ENCODE results near the gene F5. TPM values are rescaled to one million over a fixed set of nuclear protein-coding genes. Genes with fewer than 3 reads are reported as not detected.

F5 gene
- total and polyA plus RNA-seq, 2 experiments from 2014 or later: 0.16 TPM; not detected in 1

DNA sequence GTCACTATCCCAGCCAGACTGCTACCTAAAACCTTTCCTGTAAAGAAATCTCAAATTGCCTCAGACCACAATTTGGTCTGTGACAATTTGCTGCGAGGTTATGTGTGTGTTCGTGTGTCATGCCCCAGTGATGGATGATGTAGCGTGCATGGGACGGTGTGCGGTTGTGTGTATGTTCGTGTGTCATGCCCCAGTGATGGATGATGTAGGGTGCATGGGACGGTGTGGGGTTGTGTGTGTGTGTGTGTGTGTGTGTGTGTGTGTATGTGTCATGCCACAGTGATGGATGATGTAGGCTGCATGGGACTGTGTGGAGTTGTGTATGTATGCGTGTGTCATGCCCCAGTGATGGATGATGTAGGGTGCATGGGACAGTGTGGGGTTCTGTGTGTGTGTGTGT lies 34.3 kb upstream of the F5 start:
- no peaks in the 10 kb centered on the region for H3K4me1 Mint-ChIP-seq
- H3K79me2 ChIP-seq (replicated peaks; ENCODE audit: insufficient read depth): no peaks in the 10 kb centered on the region

More for the DNA sequence above, 34.3 kb upstream of the F5 start:
- H2AFZ ChIP-seq: no peak overlapping the region
- no peaks in the 10 kb centered on the region for H3K9me2 ChIP-seq (ENCODE audit: insufficient read depth)
- H3K4me1 ChIP-seq (ENCODE audit: insufficient read depth): no peaks in the 10 kb centered on the region
- H3K27ac ChIP-seq (ENCODE audit: low read depth): no peak overlapping the region
- no peaks in the 10 kb centered on the region for H3K27me3 Mint-ChIP-seq (ENCODE audit: insufficient read depth, low read depth, poor library complexity)
- no peaks in the 10 kb centered on the region for H3K36me3 Mint-ChIP-seq (ENCODE audit: low read depth)
- no peak for ATAC-seq
- no peaks in the 10 kb centered on the region for H3F3A ChIP-seq (replicated peaks; ENCODE audit: low read depth)
- no peaks in the 10 kb centered on the region for H4K20me1 ChIP-seq (replicated peaks; ENCODE audit: insufficient read depth)
- no peak overlapping the region for H3K4me2 ChIP-seq
- TF ChIP-seq, protein P1, sequence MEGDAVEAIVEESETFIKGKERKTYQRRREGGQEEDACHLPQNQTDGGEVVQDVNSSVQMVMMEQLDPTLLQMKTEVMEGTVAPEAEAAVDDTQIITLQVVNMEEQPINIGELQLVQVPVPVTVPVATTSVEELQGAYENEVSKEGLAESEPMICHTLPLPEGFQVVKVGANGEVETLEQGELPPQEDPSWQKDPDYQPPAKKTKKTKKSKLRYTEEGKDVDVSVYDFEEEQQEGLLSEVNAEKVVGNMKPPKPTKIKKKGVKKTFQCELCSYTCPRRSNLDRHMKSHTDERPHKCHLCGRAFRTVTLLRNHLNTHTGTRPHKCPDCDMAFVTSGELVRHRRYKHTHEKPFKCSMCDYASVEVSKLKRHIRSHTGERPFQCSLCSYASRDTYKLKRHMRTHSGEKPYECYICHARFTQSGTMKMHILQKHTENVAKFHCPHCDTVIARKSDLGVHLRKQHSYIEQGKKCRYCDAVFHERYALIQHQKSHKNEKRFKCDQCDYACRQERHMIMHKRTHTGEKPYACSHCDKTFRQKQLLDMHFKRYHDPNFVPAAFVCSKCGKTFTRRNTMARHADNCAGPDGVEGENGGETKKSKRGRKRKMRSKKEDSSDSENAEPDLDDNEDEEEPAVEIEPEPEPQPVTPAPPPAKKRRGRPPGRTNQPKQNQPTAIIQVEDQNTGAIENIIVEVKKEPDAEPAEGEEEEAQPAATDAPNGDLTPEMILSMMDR (conservative IDR thresholded peaks at IDR 0.05; ENCODE audit: low read depth in 2 of 2): no peak
- TF ChIP-seq, protein P2, sequence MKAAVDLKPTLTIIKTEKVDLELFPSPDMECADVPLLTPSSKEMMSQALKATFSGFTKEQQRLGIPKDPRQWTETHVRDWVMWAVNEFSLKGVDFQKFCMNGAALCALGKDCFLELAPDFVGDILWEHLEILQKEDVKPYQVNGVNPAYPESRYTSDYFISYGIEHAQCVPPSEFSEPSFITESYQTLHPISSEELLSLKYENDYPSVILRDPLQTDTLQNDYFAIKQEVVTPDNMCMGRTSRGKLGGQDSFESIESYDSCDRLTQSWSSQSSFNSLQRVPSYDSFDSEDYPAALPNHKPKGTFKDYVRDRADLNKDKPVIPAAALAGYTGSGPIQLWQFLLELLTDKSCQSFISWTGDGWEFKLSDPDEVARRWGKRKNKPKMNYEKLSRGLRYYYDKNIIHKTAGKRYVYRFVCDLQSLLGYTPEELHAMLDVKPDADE (IDR thresholded peaks at IDR 0.05): no peak
- TF ChIP-seq EZH2 (IDR thresholded peaks at IDR 0.05; ENCODE audit: low read depth, unreplicated experiment): no peak
- TF ChIP-seq, protein P3, sequence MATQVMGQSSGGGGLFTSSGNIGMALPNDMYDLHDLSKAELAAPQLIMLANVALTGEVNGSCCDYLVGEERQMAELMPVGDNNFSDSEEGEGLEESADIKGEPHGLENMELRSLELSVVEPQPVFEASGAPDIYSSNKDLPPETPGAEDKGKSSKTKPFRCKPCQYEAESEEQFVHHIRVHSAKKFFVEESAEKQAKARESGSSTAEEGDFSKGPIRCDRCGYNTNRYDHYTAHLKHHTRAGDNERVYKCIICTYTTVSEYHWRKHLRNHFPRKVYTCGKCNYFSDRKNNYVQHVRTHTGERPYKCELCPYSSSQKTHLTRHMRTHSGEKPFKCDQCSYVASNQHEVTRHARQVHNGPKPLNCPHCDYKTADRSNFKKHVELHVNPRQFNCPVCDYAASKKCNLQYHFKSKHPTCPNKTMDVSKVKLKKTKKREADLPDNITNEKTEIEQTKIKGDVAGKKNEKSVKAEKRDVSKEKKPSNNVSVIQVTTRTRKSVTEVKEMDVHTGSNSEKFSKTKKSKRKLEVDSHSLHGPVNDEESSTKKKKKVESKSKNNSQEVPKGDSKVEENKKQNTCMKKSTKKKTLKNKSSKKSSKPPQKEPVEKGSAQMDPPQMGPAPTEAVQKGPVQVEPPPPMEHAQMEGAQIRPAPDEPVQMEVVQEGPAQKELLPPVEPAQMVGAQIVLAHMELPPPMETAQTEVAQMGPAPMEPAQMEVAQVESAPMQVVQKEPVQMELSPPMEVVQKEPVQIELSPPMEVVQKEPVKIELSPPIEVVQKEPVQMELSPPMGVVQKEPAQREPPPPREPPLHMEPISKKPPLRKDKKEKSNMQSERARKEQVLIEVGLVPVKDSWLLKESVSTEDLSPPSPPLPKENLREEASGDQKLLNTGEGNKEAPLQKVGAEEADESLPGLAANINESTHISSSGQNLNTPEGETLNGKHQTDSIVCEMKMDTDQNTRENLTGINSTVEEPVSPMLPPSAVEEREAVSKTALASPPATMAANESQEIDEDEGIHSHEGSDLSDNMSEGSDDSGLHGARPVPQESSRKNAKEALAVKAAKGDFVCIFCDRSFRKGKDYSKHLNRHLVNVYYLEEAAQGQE (IDR thresholded peaks at IDR 0.05; ENCODE audit: unreplicated experiment): no peak
- TF ChIP-seq, protein P4, sequence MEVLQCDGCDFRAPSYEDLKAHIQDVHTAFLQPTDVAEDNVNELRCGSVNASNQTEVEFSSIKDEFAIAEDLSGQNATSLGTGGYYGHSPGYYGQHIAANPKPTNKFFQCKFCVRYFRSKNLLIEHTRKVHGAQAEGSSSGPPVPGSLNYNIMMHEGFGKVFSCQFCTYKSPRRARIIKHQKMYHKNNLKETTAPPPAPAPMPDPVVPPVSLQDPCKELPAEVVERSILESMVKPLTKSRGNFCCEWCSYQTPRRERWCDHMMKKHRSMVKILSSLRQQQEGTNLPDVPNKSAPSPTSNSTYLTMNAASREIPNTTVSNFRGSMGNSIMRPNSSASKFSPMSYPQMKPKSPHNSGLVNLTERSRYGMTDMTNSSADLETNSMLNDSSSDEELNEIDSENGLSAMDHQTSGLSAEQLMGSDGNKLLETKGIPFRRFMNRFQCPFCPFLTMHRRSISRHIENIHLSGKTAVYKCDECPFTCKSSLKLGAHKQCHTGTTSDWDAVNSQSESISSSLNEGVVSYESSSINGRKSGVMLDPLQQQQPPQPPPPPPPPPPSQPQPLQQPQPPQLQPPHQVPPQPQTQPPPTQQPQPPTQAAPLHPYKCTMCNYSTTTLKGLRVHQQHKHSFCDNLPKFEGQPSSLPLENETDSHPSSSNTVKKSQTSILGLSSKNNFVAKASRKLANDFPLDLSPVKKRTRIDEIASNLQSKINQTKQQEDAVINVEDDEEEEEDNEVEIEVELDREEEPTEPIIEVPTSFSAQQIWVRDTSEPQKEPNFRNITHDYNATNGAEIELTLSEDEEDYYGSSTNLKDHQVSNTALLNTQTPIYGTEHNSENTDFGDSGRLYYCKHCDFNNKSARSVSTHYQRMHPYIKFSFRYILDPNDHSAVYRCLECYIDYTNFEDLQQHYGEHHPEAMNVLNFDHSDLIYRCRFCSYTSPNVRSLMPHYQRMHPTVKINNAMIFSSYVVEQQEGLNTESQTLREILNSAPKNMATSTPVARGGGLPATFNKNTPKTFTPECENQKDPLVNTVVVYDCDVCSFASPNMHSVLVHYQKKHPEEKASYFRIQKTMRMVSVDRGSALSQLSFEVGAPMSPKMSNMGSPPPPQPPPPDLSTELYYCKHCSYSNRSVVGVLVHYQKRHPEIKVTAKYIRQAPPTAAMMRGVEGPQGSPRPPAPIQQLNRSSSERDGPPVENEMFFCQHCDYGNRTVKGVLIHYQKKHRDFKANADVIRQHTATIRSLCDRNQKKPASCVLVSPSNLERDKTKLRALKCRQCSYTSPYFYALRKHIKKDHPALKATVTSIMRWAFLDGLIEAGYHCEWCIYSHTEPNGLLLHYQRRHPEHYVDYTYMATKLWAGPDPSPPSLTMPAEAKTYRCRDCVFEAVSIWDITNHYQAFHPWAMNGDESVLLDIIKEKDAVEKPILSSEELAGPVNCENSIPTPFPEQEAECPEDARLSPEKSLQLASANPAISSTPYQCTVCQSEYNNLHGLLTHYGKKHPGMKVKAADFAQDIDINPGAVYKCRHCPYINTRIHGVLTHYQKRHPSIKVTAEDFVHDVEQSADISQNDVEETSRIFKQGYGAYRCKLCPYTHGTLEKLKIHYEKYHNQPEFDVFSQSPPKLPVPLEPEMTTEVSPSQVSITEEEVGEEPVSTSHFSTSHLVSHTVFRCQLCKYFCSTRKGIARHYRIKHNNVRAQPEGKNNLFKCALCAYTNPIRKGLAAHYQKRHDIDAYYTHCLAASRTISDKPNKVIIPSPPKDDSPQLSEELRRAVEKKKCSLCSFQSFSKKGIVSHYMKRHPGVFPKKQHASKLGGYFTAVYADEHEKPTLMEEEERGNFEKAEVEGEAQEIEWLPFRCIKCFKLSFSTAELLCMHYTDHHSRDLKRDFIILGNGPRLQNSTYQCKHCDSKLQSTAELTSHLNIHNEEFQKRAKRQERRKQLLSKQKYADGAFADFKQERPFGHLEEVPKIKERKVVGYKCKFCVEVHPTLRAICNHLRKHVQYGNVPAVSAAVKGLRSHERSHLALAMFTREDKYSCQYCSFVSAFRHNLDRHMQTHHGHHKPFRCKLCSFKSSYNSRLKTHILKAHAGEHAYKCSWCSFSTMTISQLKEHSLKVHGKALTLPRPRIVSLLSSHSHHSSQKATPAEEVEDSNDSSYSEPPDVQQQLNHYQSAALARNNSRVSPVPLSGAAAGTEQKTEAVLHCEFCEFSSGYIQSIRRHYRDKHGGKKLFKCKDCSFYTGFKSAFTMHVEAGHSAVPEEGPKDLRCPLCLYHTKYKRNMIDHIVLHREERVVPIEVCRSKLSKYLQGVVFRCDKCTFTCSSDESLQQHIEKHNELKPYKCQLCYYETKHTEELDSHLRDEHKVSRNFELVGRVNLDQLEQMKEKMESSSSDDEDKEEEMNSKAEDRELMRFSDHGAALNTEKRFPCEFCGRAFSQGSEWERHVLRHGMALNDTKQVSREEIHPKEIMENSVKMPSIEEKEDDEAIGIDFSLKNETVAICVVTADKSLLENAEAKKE (CRISPR knock-in tag; IDR thresholded peaks at IDR 0.05): no peak
- TF ChIP-seq JUNB (IDR thresholded peaks at IDR 0.05; ENCODE audit: unreplicated experiment): no peak
- TF ChIP-seq CREB1 (CRISPR knock-in tag; IDR thresholded peaks at IDR 0.05; ENCODE audit: low read depth): no peak
- no peak for TF ChIP-seq EZH2phosphoT487 (IDR thresholded peaks at IDR 0.05; ENCODE audit: unreplicated experiment)
- no peak for TF ChIP-seq ZNF331 (CRISPR knock-in tag; IDR thresholded peaks at IDR 0.05; ENCODE audit: low read depth)
- H3K36me3 ChIP-seq (ENCODE audit: insufficient read depth): no peaks in the 10 kb centered on the region
- H3K27me3 ChIP-seq (ENCODE audit: insufficient read depth): no peaks in the 10 kb centered on the region
- no peak overlapping the region for H3K4me3 ChIP-seq
- no peak for DNase-seq (ENCODE audit: low spot score)
- no peak overlapping the region for H3K27ac Mint-ChIP-seq
- no peak overlapping the region for H3K4me3 Mint-ChIP-seq
- no peaks in the 10 kb centered on the region for H3K9me3 Mint-ChIP-seq
